Astrocyte of the spinal cord (primary cell): ENCODE data around the gene LPP.

ENCODE experiments used
- DNase-seq: peaks from one replicate; pipeline ENCODE4 v3.0.0; 2011; ENCODE audit warnings: low read depth, low spot score
- H3K4me3 ChIP-seq: 2 replicates; pipeline ENCODE4 v1.5.1; 2011; ENCODE audit warnings: low read depth, mild to moderate bottlenecking, low read length, moderate library complexity
- CTCF ChIP-seq: IDR thresholded peaks from 2 replicates; pipeline ENCODE4 v1.5.1; 2012; ENCODE audit warnings: low read depth, mild to moderate bottlenecking, low read length, inconsistent platforms
- in situ Hi-C: cut with HindIII; loops from 2 replicates; pipeline ENCODE4 v1.10.0; 2017; ENCODE audit warnings: low sequenced_read_pairs

The LPP gene

DNA sequence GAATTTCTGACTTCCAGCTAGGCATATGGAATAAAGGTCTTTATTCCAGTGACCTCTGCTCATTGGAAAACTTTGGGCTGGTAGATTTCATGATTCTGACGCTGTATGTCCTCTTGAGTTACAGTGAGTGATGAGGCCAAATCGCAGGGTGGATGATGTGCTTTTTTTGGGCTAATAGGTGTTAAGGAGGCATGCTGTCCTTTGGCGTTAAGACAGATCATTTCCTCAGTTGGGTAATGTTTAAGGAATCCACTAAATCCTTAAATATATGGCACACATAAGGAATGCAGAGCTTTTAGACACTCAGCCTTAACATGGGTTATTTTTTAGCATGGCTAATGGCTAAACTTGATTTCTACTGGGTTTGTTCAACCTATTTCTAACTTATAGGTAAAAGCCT, 87.9 kb downstream of the LPP start:
- in situ Hi-C loops = no loop called here
- no peak for DNase-seq
- no peak for TF ChIP-seq CTCF
- no peak overlapping the region for H3K4me3 ChIP-seq

- no peak for TF ChIP-seq CTCF
- in situ Hi-C loops = no loop called here
- no peak for DNase-seq
- H3K4me3 ChIP-seq = no peak overlapping the region
Observed at GRCh38 chr3:188242436-188243123, 88.6 kb downstream of the LPP start.

DNA sequence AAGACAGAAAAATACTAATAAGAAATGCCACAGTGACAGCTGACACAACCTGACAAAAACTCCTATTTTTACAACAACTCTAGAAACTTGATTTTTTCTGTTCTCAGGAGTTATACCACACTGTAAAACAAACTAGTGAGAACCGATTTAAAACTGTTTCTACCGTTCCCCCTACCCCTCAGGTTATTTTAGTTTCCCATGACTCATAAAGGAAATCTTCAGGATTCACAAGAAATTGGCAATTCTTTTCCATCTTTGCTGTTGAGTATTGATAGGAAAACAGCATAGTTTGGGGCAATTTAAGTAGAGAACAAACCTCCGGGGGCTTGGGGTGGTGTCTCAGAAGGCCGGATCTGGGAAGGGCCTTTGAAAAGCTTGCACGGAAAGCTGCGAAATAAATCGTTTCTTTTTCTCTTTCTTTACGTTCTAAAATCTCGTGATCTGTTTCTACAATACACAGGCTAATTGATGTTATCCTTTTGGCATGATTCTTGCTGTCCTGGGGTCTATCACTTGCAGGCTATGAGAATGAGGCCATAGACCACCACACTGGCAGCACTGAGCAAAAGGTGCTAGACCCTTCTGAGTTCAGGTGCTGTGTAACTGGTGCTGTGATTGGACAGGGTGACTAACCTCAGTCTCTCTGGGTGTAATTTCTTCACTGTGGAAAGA, 89.3 kb downstream of the LPP start:
- no peak overlapping the region for H3K4me3 ChIP-seq
- in situ Hi-C loops = no loop called here
- DNase-seq = peak; percentile 50
- TF ChIP-seq CTCF = no peak

GRCh38 chr3:188244395-188244861, 90.5 kb downstream of the LPP start:
- DNase-seq = peak; percentile 76
- in situ Hi-C loops = no loop called here

GRCh38 chr3:188246905-188247304, 92.9 kb downstream of the LPP start:
- no peak overlapping the region for H3K4me3 ChIP-seq
- no peak for TF ChIP-seq CTCF
- DNase-seq = no peak
- in situ Hi-C loops = no loop called here

More at GRCh38 chr3:188244395-188244861, 90.5 kb downstream of the LPP start:
- H3K4me3 ChIP-seq = no peak overlapping the region
- no peak for TF ChIP-seq CTCF

DNA sequence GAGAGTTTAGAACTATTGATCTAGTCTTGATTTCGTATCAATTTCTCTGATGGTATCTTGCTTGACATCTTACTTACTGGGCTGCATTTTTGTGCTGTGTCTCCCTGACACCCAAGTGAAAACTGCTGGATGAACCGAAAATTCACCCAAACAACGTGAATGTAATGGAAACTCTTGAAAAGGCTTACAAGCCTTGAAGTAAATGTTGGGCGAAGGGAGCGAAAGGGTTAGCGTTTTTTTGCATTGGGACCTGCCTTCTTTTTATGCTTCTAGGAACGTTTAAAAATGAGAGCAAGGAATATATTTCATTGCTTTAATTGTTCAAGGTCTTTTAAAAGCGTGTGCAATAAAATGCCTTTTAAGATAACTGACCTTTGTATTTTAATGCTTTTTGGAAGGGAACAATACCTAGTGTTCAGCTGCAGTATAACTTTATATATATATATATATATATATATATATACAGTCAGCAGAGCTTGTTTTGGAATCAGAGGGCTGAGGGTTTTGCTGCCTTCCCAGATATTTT, 94.1 kb downstream of the LPP start:
- no peak for TF ChIP-seq CTCF
- no peak overlapping the region for H3K4me3 ChIP-seq
- in situ Hi-C loops = no loop called here
- no peak for DNase-seq
